HG02610 (cell line): ENCODE measurements around the gene PDGFB.

Experiments used
- ATAC-seq: cut with Tn5 transposase; IDR thresholded peaks from one replicate; pipeline ENCODE4 v1.9.1; 2021; ENCODE audit warnings: mild to moderate bottlenecking, moderate library complexity; ENCODE audit not compliant: unreplicated experiment

Gene PDGFB

GRCh38 chr22:39244496-39245129 is at the start of gene PDGFB:
Gene PDGFB, minus strand, starts transcription at chr22:39244982. Its CDS starts 1,019 bp downstream, at chr22:39243963.
- no peak for ATAC-seq

GRCh38 chr22:39293766-39294368 is 49.1 kb upstream of the PDGFB start:
- no peak for ATAC-seq

GRCh38 chr22:39292561-39293074 is 47.8 kb upstream of the PDGFB start:
- no peak for ATAC-seq

GRCh38 chr22:39292031-39292462 is 47.3 kb upstream of the PDGFB start:
- ATAC-seq: no peak

GRCh38 chr22:39291523-39291922 is 46.7 kb upstream of the PDGFB start:
- ATAC-seq: no peak

GRCh38 chr22:39290724-39291161 is 46.0 kb upstream of the PDGFB start:
- no peak for ATAC-seq

- no peak for ATAC-seq
Measured at GRCh38 chr22:39289975-39290720, 45.4 kb upstream of the PDGFB start.

GRCh38 chr22:39289533-39289932 is 44.8 kb upstream of the PDGFB start:
- no peak for ATAC-seq

- ATAC-seq: no peak
Measured at GRCh38 chr22:39288135-39288898, 43.5 kb upstream of the PDGFB start.

- ATAC-seq: no peak
Measured at GRCh38 chr22:39287076-39287725, 42.4 kb upstream of the PDGFB start.

GRCh38 chr22:39284983-39285382 is 40.2 kb upstream of the PDGFB start:
- no peak for ATAC-seq

- ATAC-seq: no peak
Measured at GRCh38 chr22:39284142-39284980, 39.6 kb upstream of the PDGFB start.

GRCh38 chr22:39283322-39284141 is 38.8 kb upstream of the PDGFB start:
- ATAC-seq: no peak

- ATAC-seq: no peak
Measured at GRCh38 chr22:39282645-39283321, 38.0 kb upstream of the PDGFB start.

GRCh38 chr22:39281126-39281525 is 36.3 kb upstream of the PDGFB start:
- no peak for ATAC-seq

GRCh38 chr22:39280250-39280649 is 35.5 kb upstream of the PDGFB start:
- no peak for ATAC-seq

GRCh38 chr22:39279170-39279850 is 34.5 kb upstream of the PDGFB start:
- no peak for ATAC-seq

GRCh38 chr22:39278040-39278439 is 33.3 kb upstream of the PDGFB start:
- ATAC-seq: no peak
